GM12865 (cell line): ENCODE data around the gene TFRC.
A peak's percentile ranks its signal among the peaks of the same experiment; 100 is the strongest.
"Not testable (repeated sequence)": the region's sequence is repeated elsewhere in the genome, so short reads cannot be mapped to it uniquely, and the experiment has no call there.

ENCODE experiments used
- DNase-seq: peaks from one replicate; pipeline ENCODE4 v3.0.0; 2010; ENCODE audit warnings: low read depth
- H3K4me3 ChIP-seq: 2 replicates; pipeline ENCODE4 v1.5.1; 2011; ENCODE audit warnings: mild to moderate bottlenecking, low read depth, low read length, control low read depth
- TF ChIP-seq, protein P1 (sequence below): IDR thresholded peaks from 2 replicates; pipeline ENCODE4 v1.5.1; 2011; ENCODE audit warnings: low read length, control low read depth, low read depth, inconsistent platforms; ENCODE audit not compliant: insufficient read depth; ENCODE audit errors: missing control alignments

TFRC gene

DNA sequence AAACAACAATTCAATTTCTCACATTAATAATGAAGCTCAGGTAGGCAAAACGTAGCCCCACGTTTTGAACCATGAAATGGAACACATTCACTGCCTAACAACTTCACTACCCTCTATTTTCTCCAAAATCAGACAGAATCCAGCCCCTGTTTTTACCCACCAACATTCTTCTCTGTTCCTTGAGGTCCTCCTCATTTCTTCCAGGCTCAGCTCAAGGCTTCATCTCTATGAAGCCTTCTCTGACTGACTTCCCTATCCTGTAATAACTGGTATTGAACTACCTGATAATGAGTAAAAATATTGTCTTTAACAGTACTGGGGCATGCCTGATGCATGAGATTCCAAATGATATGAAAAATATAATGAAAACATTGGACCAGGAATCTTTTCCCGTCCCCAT, 2.2 kb downstream of the TFRC start:
- peak overlapping the region; percentile 99 for H3K4me3 ChIP-seq

DNA sequence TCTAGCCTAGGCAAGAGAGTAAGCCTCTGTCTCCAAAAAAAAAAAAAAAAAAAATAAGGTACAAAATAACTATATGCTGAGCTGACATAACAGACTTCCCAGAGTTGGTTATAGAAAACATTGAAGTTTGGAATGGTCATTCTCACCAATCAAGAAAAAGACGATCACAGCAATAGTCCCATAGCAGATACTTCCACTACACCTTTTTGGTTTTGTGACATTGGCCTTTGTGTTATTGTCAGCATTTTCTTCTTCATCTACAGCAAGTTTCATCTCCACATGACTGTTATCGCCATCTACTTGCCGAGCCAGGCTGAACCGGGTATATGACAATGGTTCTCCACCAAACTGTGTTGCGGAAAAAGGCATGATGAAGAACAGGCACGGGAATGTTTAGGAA, 6.9 kb downstream of the TFRC start:
- H3K4me3 ChIP-seq = no peak overlapping the region
- DNase-seq = no peak
- TF ChIP-seq, protein P1, sequence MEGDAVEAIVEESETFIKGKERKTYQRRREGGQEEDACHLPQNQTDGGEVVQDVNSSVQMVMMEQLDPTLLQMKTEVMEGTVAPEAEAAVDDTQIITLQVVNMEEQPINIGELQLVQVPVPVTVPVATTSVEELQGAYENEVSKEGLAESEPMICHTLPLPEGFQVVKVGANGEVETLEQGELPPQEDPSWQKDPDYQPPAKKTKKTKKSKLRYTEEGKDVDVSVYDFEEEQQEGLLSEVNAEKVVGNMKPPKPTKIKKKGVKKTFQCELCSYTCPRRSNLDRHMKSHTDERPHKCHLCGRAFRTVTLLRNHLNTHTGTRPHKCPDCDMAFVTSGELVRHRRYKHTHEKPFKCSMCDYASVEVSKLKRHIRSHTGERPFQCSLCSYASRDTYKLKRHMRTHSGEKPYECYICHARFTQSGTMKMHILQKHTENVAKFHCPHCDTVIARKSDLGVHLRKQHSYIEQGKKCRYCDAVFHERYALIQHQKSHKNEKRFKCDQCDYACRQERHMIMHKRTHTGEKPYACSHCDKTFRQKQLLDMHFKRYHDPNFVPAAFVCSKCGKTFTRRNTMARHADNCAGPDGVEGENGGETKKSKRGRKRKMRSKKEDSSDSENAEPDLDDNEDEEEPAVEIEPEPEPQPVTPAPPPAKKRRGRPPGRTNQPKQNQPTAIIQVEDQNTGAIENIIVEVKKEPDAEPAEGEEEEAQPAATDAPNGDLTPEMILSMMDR = no peak

More for the DNA sequence above, 2.2 kb downstream of the TFRC start:
- TF ChIP-seq, protein P1 = no peak
- DNase-seq = no peak

DNA sequence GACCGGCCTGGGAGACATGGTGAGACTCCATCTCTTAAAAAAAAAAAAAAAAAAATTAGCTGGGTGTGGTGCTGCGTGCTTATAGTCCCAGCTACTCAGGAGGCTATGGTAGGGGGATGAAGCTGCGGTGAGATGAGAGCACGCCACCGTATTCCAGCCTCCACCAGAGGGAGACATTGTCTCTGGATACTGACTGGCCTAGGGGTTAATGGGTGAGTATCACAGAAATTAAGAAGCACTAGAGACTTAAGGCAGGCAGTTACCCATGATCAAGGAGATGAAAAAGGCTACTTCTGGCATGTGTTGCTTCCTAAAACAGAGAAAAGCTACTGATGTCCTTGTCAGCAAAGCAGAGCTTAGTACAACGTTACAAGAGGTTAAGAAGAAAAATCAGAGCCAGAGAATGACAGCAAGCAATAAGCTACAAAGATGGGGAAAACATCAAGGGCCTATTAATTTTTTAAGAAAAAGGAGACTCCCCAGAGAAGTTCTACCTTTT, 8.6 kb downstream of the TFRC start:
- H3K4me3 ChIP-seq = no peak overlapping the region
- peak; percentile 81 for DNase-seq
- TF ChIP-seq, protein P1 = peak; percentile 76

DNA sequence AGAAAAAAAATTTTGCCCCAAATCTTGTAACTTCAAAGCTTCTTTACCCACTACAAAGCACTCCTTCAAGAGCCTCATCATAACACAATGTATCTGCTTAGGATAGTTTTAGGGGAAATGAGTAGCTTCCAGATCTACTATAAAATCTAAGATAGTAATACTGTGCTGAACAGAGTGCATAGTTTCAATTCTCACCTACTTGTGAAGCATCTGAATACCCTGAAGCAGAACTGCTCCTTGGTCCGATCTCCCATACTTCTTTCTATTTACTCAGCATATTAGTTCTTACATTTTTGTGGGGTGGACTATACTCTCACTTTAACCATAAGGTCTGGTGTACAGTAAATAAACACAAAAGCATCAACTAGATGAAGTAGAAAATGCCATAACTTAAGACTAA, 9.6 kb downstream of the TFRC start:
- no peak overlapping the region for H3K4me3 ChIP-seq
- TF ChIP-seq, protein P1 = no peak
- DNase-seq = peak; percentile 78

DNA sequence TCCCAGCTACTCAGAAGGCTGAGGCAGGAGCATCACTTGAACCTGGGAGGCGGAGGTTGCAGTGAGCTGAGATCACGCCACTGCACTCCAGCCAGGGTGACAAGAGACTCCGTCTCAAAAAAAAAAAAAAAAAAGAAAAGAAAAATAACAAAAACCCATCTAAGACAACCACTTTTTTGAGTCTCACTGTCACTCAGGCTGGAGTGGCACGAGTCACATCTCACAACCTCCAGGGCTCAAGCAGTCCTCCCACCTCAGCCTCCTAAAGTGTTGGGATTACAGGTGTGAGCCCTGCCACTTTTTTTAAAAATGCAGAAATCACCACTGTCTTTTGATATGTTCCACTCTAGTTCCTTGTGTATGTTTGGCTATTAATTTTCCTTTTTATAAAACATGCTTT, 13.1 kb downstream of the TFRC start:
- not testable (repeated sequence) for DNase-seq, H3K4me3 ChIP-seq

DNA sequence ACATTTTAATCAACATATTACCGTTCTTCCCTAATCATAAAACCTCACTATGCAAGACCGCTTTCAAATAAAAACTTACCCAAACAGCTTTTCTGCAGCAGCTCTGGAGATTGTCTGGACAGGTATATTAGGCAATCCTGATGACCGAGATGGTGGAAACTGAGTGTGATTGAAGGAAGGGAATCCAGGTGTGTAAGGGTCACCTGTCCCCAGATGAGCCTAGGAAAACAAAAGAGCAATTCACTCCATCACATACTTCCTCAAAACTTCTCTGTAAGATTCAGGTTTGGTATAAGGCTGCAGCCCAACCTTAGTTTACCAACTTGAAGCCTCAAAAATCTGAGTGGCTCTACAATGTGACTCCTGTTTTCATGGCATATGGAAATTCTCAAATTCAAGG, 14.5 kb downstream of the TFRC start:
- H3K4me3 ChIP-seq = no peak overlapping the region
- TF ChIP-seq, protein P1 = no peak
- no peak for DNase-seq

DNA sequence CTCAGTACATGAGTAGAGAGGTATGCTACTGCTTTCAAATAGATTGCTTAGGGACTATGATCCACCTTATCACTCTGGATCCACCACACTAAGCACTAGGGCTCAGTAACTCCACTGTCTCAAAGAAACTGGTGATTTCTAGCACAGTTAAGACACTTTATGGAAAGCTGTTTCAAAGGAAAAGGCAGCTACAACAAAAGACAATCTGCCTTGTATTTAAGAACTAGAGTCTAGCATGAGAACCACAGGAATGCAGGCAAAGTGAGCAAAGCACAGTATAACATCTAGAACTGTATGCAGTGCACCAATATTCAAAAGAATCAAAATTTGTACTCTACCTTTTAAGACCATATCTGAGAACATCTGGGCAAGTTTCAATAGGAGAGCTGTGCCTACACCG, 17.9 kb downstream of the TFRC start:
- TF ChIP-seq, protein P1 = no peak
- no peak for DNase-seq
- no peak overlapping the region for H3K4me3 ChIP-seq
